Kidney epithelial cell (primary cell): Measurements from ENCODE around the gene GRHL3. TPM values are rescaled to one million over a fixed set of nuclear protein-coding genes. Genes with fewer than 3 reads are reported as not detected.

Experiments
- DNase-seq: peaks from one replicate; pipeline ENCODE4 v3.0.0-alpha.2; 2010; ENCODE audit warnings: low read depth
- H3K27me3 ChIP-seq: 2 replicates; pipeline ENCODE4 v1.6.0; 2011; ENCODE audit warnings: low read length; ENCODE audit not compliant: control insufficient read depth, insufficient read depth
- H3K36me3 ChIP-seq: 2 replicates; pipeline ENCODE4 v1.5.1; 2011; ENCODE audit warnings: low read length; ENCODE audit not compliant: control insufficient read depth, insufficient read depth
- H3K4me3 ChIP-seq: 2 replicates; pipeline ENCODE4 v1.5.1; 2011; ENCODE audit warnings: low read depth, mild to moderate bottlenecking, control low read depth, low read length
- total RNA-seq: library from RNA; depleted of rRNA; stranded (reverse); fragments of >200 nt; gene quantifications from 2 replicates; pipeline ENCODE4 v1.2.3, GENCODE V29; 2015
- TF ChIP-seq, protein P1 (sequence below): IDR thresholded peaks from 2 replicates; pipeline ENCODE4 v1.5.1; 2011; ENCODE audit warnings: mild to moderate bottlenecking, moderate library complexity, low read length, control low read depth, inconsistent platforms; ENCODE audit not compliant: insufficient read depth, poor library complexity, severe bottlenecking

Gene GRHL3
- total RNA-seq, 1 donor from 2014 or later = 12.5 TPM

DNA sequence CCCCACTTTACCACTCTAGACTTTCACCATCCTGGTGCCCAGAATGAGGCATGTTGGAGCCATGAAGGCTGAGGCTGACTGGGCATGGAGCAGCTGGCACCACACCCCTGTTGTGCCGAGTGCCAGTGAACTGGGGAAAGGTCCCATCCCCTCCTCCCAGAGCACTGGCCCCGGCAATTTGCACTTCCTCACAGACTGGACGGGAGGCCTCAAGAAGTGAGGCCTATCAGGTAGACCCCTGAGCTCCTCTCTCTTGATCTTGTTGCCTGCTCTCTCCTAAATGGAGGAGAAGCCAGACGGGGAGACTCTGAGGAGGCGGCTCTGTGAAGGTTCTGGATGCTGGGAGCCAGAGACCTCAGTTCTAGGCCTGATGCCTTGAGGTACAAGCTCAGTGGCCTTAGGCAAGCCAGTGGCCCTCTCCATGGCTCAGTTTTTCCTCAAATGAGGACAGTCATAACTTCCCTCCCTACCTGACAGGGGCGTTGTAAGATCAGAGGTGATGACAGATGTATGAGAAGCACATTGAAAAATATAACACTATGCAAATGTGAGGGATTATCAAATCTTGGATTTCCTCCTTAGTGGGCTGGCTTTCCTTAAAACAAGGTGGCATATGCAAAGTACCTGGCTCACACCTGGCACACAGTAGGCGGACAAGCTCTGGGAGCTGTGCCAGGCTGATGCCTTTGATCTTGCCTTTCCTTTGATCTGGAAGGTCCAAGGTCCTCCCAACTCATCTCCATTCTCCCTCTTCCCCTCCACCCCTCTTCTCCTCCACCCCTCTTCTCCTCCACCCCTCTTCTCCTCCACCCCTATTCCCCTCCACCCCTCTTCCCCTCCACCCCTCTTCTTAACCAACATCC, 6.7 kb downstream of the GRHL3 start:
- no peaks in the 10 kb centered on the region for H3K36me3 ChIP-seq
- H3K4me3 ChIP-seq = no peak overlapping the region
- TF ChIP-seq, protein P1, sequence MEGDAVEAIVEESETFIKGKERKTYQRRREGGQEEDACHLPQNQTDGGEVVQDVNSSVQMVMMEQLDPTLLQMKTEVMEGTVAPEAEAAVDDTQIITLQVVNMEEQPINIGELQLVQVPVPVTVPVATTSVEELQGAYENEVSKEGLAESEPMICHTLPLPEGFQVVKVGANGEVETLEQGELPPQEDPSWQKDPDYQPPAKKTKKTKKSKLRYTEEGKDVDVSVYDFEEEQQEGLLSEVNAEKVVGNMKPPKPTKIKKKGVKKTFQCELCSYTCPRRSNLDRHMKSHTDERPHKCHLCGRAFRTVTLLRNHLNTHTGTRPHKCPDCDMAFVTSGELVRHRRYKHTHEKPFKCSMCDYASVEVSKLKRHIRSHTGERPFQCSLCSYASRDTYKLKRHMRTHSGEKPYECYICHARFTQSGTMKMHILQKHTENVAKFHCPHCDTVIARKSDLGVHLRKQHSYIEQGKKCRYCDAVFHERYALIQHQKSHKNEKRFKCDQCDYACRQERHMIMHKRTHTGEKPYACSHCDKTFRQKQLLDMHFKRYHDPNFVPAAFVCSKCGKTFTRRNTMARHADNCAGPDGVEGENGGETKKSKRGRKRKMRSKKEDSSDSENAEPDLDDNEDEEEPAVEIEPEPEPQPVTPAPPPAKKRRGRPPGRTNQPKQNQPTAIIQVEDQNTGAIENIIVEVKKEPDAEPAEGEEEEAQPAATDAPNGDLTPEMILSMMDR = no peak
- H3K27me3 ChIP-seq = peaks cover 23% of the 10 kb centered on the region
- no peak for DNase-seq

GRCh38 chr1:24327486-24327885, 8.3 kb downstream of the GRHL3 start:
- Histone ChIP-seq H3K27me3 (peaks cover 23% of the 10 kb centered on the region), H3K36me3 (no peaks in the 10 kb centered on the region), H3K4me3 (no peak overlapping the region)
- no peak for DNase-seq
- TF ChIP-seq, protein P1 = no peak

DNA sequence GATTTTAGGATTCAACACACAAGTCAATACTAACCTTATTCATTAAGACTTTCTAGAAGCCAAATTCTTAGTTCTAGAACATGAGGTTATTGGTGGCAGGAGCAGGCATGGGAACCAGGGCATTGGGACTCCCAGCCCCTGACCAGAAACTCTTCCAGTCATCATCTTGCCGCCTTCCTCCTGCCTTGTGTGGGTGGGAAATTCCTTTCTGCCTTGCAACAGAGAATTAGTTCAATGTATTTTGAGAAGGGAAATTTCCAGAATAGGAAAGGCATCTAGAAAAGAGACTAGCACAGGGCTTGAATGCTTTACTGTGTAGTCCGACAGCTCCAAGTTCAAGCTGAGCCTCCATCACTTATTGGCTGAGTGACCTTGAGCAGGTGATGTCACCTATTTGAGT, 8.7 kb downstream of the GRHL3 start:
- DNase-seq = no peak
- H3K4me3 ChIP-seq = no peak overlapping the region
- peaks cover 23% of the 10 kb centered on the region for H3K27me3 ChIP-seq
- TF ChIP-seq, protein P1 = no peak
- H3K36me3 ChIP-seq = no peaks in the 10 kb centered on the region

DNA sequence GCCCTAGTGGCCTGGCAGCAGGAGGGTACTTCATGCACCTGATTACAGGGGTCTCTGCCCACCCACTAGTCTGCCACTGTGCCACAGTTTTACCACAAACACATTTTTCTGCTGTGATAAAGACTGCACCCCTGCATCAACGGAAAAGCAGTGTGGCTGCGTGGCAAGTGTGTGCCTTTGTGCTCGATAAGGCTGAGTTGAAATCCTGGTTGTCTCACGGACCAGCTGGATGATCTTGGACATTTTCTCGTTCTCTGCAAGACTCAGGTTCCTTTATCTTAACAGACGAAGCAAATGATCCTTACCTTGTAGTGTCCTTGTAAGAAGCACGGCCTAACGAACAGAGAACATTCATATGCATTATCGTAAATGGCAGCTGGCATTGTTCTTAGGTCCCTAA, 10.2 kb downstream of the GRHL3 start:
- Histone ChIP-seq H3K4me3 (no peak overlapping the region), H3K27me3 (peaks cover 23% of the 10 kb centered on the region), H3K36me3 (no peaks in the 10 kb centered on the region)
- DNase-seq = no peak
- TF ChIP-seq, protein P1 = no peak

DNA sequence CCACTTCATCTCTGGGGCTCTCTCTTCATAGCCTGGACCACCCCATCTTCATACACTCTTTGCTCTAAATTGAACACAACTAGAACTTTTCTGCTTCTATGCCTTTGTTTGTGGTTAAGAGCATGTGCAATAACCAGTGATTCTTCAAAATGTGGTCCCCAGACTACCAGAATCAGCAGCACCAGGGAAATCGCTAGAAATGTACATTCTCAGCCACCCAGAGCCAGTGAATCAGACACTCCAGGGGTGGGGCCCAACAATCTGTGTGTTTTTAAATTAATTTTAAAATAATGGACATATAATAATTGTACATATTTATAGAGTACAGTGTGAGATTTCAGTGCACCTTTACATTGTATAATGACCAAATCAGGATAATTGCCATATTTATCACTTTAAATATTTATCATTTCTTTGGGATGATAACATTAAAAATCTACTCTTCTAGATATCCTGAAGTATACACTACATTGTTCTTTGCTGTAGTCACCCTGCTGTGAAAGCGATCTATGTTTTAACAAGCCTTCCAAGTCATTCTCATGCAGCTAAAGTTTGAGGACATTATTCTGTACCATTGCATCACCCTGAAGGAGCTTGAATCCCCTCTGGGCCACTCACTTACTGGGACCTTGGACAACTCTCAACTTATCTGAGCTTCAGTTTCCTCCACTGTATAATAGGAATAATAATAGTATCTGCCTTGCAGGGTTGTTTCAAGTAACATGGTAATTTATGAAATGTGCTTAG, 10.8 kb downstream of the GRHL3 start:
- DNase-seq = no peak
- TF ChIP-seq, protein P1 = no peak
- Histone ChIP-seq H3K4me3 (no peak overlapping the region), H3K36me3 (no peaks in the 10 kb centered on the region), H3K27me3 (peaks cover 18% of the 10 kb centered on the region)
